Astrocyte of the spinal cord (primary cell): Measurements from ENCODE around the gene MAP7.
A peak's percentile ranks its signal among the peaks of the same experiment; 100 is the strongest.
"Not testable (repeated sequence)": the region's sequence is repeated elsewhere in the genome, so short reads cannot be mapped to it uniquely, and the experiment has no call there.

ENCODE experiments used
- DNase-seq: peaks from one replicate; pipeline ENCODE4 v3.0.0; 2011; ENCODE audit warnings: low read depth, low spot score
- H3K4me3 ChIP-seq: 2 replicates; pipeline ENCODE4 v1.5.1; 2011; ENCODE audit warnings: low read depth, mild to moderate bottlenecking, low read length, moderate library complexity
- CTCF ChIP-seq: IDR thresholded peaks from 2 replicates; pipeline ENCODE4 v1.5.1; 2012; ENCODE audit warnings: low read depth, mild to moderate bottlenecking, low read length, inconsistent platforms
- in situ Hi-C: cut with HindIII; loops from 2 replicates; pipeline ENCODE4 v1.10.0; 2017; ENCODE audit warnings: low sequenced_read_pairs

Gene MAP7

GRCh38 chr6:136398453-136398852, 151.8 kb downstream of the MAP7 start:
- no peak for TF ChIP-seq CTCF
- no peak for DNase-seq
- no peak overlapping the region for H3K4me3 ChIP-seq
- in situ Hi-C loops: no loop called here

GRCh38 chr6:136396908-136397307, 153.3 kb downstream of the MAP7 start:
- no peak for TF ChIP-seq CTCF
- in situ Hi-C loops: no loop called here
- no peak overlapping the region for H3K4me3 ChIP-seq
- no peak for DNase-seq

GRCh38 chr6:136390959-136391358, 159.3 kb downstream of the MAP7 start:
- in situ Hi-C loops, H3K4me3 ChIP-seq, DNase-seq: not testable (repeated sequence)

- DNase-seq: no peak
- no peak overlapping the region for H3K4me3 ChIP-seq
- in situ Hi-C loops: no loop called here
- TF ChIP-seq CTCF: no peak
These were observed 162.9 kb downstream of the MAP7 start for GRCh38 chr6:136387316-136387715.

- in situ Hi-C loops: no loop called here
- no peak overlapping the region for H3K4me3 ChIP-seq
- TF ChIP-seq CTCF: no peak
- DNase-seq: no peak
These were observed 166.8 kb downstream of the MAP7 start for GRCh38 chr6:136383268-136383937.

- DNase-seq: no peak
- no peak for TF ChIP-seq CTCF
- in situ Hi-C loops: no loop called here
- H3K4me3 ChIP-seq: no peak overlapping the region
These were observed 167.5 kb downstream of the MAP7 start for GRCh38 chr6:136382676-136383252.

- in situ Hi-C loops: no loop called here
- H3K4me3 ChIP-seq: no peak overlapping the region
- no peak for DNase-seq
These were observed 171.3 kb downstream of the MAP7 start for GRCh38 chr6:136378888-136379287.

GRCh38 chr6:136375836-136376235, 174.4 kb downstream of the MAP7 start:
- in situ Hi-C loops, H3K4me3 ChIP-seq, DNase-seq: not testable (repeated sequence)

More at GRCh38 chr6:136378888-136379287, 171.3 kb downstream of the MAP7 start:
- TF ChIP-seq CTCF: peak; percentile 9
